ENCODE data around the gene CRYBB2.

DNA sequence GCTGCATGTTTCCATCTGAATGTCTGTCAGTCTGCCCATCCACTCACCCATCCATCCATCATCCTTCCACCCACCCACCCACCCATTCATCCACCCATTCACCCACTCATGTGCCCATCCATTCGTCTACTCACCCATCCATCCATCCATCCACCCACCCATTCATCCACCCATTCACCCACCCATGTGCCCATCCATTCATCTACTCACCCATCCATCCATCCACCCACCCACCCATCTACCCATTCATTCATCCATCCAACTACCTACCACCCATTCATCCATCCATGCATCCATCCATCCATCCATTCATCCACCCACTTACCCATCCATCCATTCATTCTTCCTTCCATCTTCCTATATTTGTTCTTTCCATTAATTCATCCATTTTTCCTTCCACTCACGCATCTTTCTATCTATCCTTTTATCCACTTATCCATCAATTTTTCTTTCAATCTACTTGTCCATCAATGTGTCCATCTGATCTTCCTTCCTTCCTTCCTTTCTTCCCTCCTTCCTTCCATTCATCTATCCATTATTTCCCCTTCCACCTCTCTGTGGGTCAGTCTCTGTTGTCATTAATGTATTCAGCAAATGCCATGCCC lies 11.8 kb upstream of the CRYBB2 start:
- no peak for TF ChIP-seq POLR2AphosphoS5 (IDR thresholded peaks at IDR 0.05; ENCODE audit: low read depth, low read length)
- TF ChIP-seq, protein P1, sequence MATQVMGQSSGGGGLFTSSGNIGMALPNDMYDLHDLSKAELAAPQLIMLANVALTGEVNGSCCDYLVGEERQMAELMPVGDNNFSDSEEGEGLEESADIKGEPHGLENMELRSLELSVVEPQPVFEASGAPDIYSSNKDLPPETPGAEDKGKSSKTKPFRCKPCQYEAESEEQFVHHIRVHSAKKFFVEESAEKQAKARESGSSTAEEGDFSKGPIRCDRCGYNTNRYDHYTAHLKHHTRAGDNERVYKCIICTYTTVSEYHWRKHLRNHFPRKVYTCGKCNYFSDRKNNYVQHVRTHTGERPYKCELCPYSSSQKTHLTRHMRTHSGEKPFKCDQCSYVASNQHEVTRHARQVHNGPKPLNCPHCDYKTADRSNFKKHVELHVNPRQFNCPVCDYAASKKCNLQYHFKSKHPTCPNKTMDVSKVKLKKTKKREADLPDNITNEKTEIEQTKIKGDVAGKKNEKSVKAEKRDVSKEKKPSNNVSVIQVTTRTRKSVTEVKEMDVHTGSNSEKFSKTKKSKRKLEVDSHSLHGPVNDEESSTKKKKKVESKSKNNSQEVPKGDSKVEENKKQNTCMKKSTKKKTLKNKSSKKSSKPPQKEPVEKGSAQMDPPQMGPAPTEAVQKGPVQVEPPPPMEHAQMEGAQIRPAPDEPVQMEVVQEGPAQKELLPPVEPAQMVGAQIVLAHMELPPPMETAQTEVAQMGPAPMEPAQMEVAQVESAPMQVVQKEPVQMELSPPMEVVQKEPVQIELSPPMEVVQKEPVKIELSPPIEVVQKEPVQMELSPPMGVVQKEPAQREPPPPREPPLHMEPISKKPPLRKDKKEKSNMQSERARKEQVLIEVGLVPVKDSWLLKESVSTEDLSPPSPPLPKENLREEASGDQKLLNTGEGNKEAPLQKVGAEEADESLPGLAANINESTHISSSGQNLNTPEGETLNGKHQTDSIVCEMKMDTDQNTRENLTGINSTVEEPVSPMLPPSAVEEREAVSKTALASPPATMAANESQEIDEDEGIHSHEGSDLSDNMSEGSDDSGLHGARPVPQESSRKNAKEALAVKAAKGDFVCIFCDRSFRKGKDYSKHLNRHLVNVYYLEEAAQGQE (IDR thresholded peaks at IDR 0.05; ENCODE audit: insufficient read depth in 1 of 2, low read depth in 2 of 2, low read length in 2 of 2) = no peak
